Measurements from ENCODE around the gene XIST.
A peak's percentile ranks its signal among the peaks of the same experiment; 100 is the strongest.

The XIST gene

DNA sequence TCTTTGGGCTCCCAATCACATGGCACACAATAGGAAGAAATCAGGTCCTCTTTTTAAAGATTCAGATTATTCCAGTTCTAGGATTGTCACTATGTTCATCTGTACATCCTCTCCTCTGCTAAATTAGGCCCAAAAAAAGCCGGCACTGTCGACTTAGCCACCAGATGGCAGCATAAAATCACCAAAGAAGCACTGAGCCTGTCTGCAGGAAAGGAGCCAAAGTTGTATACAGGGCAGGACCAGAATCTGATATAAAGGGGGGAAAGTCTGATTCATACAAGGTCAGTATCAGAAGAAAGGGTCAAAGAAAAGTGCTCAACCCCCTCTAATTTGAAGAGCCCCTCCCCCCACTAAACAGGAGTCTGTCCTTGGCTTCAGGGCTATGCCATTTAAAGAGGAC is 3.0 kb upstream of the XIST start:
- no peak overlapping the region for H3K9ac ChIP-seq (ENCODE audit: low read depth, low read length)
- H3K9me3 ChIP-seq (ENCODE audit: control insufficient read depth, insufficient read depth, low read length), result peaks cover 34% of the 10 kb centered on the region
- H3K4me1 ChIP-seq (ENCODE audit: control insufficient read depth, insufficient read depth, low read length), result peaks cover 15% of the 10 kb centered on the region
- no peaks in the 10 kb centered on the region for H3K27me3 ChIP-seq (ENCODE audit: control insufficient read depth, insufficient read depth, low read length)
- no peaks in the 10 kb centered on the region for H3K36me3 ChIP-seq (ENCODE audit: control insufficient read depth, insufficient read depth, low read length)
- H3K27ac ChIP-seq (ENCODE audit: low read depth, low read length), result no peak overlapping the region
- H3K4me3 ChIP-seq (ENCODE audit: low read depth, low read length), result no peak overlapping the region

DNA sequence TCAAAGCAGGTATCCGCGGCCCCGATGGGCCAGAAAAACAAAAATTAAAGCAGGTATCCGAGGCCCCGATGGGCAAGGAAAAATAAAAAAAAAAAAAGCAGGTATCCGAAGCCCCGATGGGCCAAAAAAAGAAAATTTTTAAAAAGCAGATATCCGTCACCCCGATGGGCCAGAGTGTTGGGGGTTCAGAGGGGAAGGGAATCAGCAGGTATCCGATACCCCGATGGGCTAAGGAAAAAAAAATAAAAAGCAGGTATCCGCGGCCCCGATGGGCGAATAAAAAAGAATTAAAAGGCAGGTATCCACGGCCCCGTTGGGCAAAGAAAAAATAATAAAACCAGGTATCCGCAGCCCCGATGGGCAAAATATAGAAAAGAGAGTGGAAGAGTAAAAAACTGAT is 492 bp downstream of the XIST start:
- Histone ChIP-seq H3K9ac (ENCODE audit: low read depth, low read length) (peak overlapping the region; percentile 48), H3K36me3 (ENCODE audit: control insufficient read depth, insufficient read depth, low read length) (no peaks in the 10 kb centered on the region), H3K4me3 (ENCODE audit: low read depth, low read length) (peak overlapping the region; percentile 52), H3K9me3 (ENCODE audit: control insufficient read depth, insufficient read depth, low read length) (peaks cover 55% of the 10 kb centered on the region), H3K4me1 (ENCODE audit: control insufficient read depth, insufficient read depth, low read length) (peaks cover 15% of the 10 kb centered on the region), H3K27ac (ENCODE audit: low read depth, low read length) (peak overlapping the region; percentile 89), H3K27me3 (ENCODE audit: control insufficient read depth, insufficient read depth, low read length) (no peaks in the 10 kb centered on the region)

DNA sequence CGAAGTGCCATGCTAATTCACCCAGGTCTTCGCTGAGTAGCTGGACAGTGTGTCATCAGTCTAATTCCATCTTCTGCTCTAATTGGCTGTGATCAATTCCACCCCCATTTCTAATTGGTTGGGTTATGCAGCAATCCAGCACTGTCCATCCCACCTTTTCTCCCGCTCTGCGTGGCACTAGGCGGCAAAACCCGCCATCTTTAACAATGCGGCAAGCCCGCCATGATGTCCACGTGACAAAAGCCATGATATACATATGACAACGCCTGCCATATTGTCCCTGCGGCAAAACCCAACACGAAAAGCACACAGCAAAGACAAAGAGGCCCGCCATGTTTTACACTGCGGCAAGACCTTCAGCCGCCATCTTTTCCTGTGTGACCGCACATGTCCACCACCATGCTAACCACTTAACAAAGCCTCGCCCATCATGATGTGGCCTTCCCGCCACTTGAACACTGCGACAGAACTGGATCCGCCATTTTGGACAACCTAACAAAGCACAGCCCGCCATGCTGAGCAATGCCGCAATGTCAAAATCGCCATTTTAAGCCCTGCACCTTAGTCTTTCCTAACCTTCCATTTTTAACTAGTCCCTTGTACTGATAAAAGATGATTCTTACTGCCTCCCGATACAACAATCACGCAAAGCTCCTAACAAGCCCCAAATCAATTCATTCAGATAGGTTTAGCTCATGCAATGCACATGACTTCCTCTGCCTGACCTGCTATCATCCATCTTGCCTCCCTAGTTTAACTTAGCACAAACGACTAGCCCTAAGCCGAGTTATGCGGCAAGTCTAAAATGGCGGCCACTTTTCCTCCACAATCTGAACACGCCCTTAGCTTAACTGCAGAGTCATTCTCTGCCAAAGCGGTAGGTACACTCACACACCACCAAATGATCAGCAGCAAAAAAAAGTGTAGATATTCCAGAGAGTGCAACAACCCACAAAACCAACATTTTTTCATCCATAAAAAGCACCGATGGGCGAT is 1.2 kb downstream of the XIST start:
- peaks cover 62% of the 10 kb centered on the region for H3K9me3 ChIP-seq (ENCODE audit: control insufficient read depth, insufficient read depth, low read length)
- H3K27me3 ChIP-seq (ENCODE audit: control insufficient read depth, insufficient read depth, low read length), result no peaks in the 10 kb centered on the region
- H3K4me3 ChIP-seq (ENCODE audit: low read depth, low read length), result peak overlapping the region; percentile 52
- H3K4me1 ChIP-seq (ENCODE audit: control insufficient read depth, insufficient read depth, low read length), result peaks cover 19% of the 10 kb centered on the region
- H3K9ac ChIP-seq (ENCODE audit: low read depth, low read length), result peak overlapping the region; percentile 48
- H3K27ac ChIP-seq (ENCODE audit: low read depth, low read length), result peak overlapping the region; percentile 89
- no peaks in the 10 kb centered on the region for H3K36me3 ChIP-seq (ENCODE audit: control insufficient read depth, insufficient read depth, low read length)

DNA sequence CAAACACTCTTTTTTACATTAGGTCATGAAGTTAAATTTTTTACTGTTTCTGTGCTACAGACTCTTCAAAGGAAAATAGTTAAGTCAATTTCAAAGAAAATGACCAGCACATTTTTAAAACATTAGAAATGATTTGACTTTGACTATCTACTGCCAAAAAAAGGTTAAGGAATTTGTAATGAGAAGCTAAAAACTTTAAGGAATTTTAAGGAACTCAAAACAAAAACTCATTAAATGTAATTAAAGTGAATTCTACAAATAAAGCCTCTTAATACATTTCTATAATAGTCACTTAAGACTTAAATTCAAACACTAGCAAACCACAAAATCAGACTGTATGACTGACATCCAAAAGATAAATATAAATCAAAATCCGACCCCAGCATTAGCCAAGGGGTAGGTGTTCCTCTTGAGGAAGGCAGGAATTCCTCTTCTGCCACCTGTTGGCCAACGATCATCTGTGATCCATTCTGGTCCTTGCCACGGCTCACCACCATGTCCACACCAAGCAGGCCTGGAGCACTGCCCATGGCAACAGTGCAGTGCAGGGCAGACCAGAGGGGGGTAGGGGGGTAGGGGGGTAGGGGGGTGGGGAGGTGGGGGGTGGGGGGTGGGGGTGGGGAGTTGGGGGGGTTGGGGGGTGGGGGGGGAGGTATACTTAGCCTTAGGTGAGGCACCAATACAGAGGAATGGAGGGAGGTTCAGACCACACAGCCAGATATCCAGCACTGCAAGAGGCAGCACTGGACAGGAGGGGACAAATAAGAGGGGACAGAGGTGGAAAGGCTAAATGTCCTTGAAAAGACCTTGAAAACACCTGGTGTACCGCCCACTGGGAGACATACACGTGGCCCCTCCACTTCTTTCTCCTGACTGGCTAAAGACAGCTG is 2.1 kb downstream of the XIST start:
- H3K4me1 ChIP-seq (ENCODE audit: control insufficient read depth, insufficient read depth, low read length), result peaks cover 13% of the 10 kb centered on the region
- H3K4me3 ChIP-seq (ENCODE audit: low read depth, low read length), result peak overlapping the region; percentile 52
- H3K27ac ChIP-seq (ENCODE audit: low read depth, low read length), result peak overlapping the region; percentile 60
- no peaks in the 10 kb centered on the region for H3K36me3 ChIP-seq (ENCODE audit: control insufficient read depth, insufficient read depth, low read length)
- H3K9ac ChIP-seq (ENCODE audit: low read depth, low read length), result no peak overlapping the region
- H3K9me3 ChIP-seq (ENCODE audit: control insufficient read depth, insufficient read depth, low read length), result peaks cover 68% of the 10 kb centered on the region
- no peaks in the 10 kb centered on the region for H3K27me3 ChIP-seq (ENCODE audit: control insufficient read depth, insufficient read depth, low read length)

DNA sequence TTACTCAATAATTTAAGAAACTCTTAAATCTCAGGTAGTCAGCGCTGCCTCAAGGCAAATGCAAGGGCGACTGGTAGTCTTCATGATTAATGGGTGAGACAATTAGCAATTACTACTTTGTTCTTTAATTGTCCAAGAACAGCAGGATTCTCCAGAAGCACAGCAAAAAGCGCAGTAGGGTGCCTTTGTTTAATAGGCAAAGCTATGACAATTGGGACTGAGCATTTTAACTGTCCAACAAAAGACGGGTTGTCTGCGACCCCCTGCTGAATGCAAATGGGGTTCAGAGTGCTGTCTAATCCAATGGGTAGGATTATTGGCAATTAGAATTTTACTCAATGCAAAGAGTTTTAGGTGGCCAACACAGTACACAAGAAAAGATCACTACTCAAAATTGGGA is 3.4 kb downstream of the XIST start:
- Histone ChIP-seq H3K36me3 (ENCODE audit: control insufficient read depth, insufficient read depth, low read length) (no peaks in the 10 kb centered on the region), H3K27me3 (ENCODE audit: control insufficient read depth, insufficient read depth, low read length) (no peaks in the 10 kb centered on the region), H3K4me1 (ENCODE audit: control insufficient read depth, insufficient read depth, low read length) (peaks cover 11% of the 10 kb centered on the region), H3K27ac (ENCODE audit: low read depth, low read length) (peak overlapping the region; percentile 9), H3K9me3 (ENCODE audit: control insufficient read depth, insufficient read depth, low read length) (peaks cover 68% of the 10 kb centered on the region), H3K9ac (ENCODE audit: low read depth, low read length) (no peak overlapping the region), H3K4me3 (ENCODE audit: low read depth, low read length) (peak overlapping the region; percentile 41; the same call in 1 of the 2 replicates)

DNA sequence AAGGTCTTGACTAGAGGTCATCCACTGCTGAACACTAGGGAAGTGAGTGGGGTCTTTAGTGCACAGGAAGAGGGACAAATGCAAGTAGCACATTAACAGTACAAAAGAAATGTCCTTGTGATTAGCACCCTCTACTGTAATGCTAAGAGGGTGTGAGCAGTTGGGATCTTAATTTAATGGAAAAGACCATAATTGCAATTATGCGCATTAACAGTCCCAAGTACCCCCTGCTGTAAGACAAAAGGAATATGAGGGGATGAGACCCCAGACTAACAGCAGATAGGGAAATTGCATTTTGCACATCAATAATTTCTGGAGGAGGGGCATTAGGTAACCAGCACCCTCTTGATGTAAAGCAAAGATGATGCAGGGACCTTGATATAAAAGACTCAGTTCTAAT is 4.5 kb downstream of the XIST start:
- Histone ChIP-seq H3K4me3 (ENCODE audit: low read depth, low read length) (peak overlapping the region; percentile 0; the same call in 1 of the 2 replicates), H3K4me1 (ENCODE audit: control insufficient read depth, insufficient read depth, low read length) (peaks cover 4% of the 10 kb centered on the region), H3K9me3 (ENCODE audit: control insufficient read depth, insufficient read depth, low read length) (peaks cover 68% of the 10 kb centered on the region), H3K27ac (ENCODE audit: low read depth, low read length) (no peak overlapping the region), H3K9ac (ENCODE audit: low read depth, low read length) (no peak overlapping the region), H3K36me3 (ENCODE audit: control insufficient read depth, insufficient read depth, low read length) (no peaks in the 10 kb centered on the region), H3K27me3 (ENCODE audit: control insufficient read depth, insufficient read depth, low read length) (no peaks in the 10 kb centered on the region)

DNA sequence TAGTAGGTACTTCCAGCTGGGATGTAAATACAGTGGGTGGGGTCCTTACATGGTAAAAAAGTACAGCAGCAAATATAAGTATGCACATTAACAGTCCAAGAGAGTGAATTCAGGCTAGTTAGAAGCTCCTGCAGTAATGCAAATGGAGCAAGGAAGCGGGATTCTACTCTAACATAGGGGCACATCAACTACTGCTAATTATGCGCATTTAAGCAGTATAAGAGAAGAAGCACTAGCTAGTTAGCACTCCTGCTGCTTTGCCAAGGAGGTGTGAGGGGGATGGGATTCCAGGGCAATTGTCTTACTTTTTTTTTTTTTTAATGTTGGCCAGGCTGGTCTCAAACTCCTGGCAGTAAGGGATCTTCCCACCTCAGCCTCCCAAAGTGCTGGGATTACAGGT is 5.4 kb downstream of the XIST start:
- no peak overlapping the region for H3K4me3 ChIP-seq (ENCODE audit: low read depth, low read length)
- no peak overlapping the region for H3K9ac ChIP-seq (ENCODE audit: low read depth, low read length)
- H3K36me3 ChIP-seq (ENCODE audit: control insufficient read depth, insufficient read depth, low read length), result no peaks in the 10 kb centered on the region
- H3K27ac ChIP-seq (ENCODE audit: low read depth, low read length), result no peak overlapping the region
- H3K4me1 ChIP-seq (ENCODE audit: control insufficient read depth, insufficient read depth, low read length), result peaks cover 4% of the 10 kb centered on the region
- no peaks in the 10 kb centered on the region for H3K27me3 ChIP-seq (ENCODE audit: control insufficient read depth, insufficient read depth, low read length)
- H3K9me3 ChIP-seq (ENCODE audit: control insufficient read depth, insufficient read depth, low read length), result peaks cover 59% of the 10 kb centered on the region

DNA sequence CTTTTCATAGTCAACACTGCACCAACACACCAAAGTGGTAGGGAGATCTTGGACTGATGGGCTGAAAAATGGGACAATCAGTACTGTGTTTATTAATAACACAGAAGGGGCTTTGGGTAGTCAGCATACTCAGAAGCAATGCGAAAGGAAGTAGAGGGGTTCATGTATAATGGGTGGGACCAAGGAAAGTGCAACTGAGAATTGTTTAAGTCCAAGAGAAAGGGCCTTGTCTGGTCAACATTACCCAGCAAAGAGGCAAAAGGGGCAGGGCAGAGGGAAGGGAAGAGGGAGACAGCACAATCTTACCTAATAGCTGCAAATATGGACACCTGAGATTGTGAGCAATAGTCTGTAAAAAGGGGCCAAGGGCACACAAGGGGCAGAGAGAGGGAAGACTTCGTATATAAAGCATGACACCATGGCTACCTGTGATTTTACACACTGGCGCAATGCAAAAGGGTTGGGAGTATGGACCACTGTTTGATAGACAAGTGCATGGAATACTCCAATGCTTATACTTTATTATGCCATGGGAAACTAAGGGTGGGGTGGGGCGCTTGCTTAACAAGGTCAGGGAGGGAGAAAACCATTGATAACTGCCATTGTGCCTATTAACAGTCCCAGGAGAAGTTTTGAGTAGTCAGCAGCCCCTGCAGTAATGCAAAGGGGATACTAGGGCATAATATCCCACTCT is 9.8 kb downstream of the XIST start:
- Histone ChIP-seq H3K4me1 (ENCODE audit: control insufficient read depth, insufficient read depth, low read length) (peaks cover 4% of the 10 kb centered on the region), H3K27me3 (ENCODE audit: control insufficient read depth, insufficient read depth, low read length) (no peaks in the 10 kb centered on the region), H3K4me3 (ENCODE audit: low read depth, low read length) (no peak overlapping the region), H3K36me3 (ENCODE audit: control insufficient read depth, insufficient read depth, low read length) (no peaks in the 10 kb centered on the region), H3K27ac (ENCODE audit: low read depth, low read length) (no peak overlapping the region), H3K9me3 (ENCODE audit: control insufficient read depth, insufficient read depth, low read length) (peaks cover 19% of the 10 kb centered on the region), H3K9ac (ENCODE audit: low read depth, low read length) (no peak overlapping the region)

DNA sequence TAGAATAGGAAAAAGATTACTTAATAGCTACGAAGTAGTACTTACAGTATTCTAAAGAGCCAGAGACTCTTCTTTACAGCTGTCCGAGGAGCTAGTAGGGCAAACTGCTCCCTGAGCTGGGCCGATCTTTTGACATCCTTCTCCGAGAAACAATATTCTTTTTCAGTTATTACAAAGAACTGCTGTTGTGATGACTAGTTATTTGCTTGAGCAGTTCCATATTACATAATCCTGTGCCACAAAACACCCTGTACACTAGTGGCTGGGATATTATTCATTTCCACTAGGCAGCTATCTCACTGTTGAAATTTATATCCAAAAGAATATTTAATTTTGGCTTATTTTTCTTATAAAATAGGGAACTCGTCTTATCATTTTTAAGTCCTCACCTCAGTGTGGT is 11.2 kb downstream of the XIST start:
- Histone ChIP-seq H3K9me3 (ENCODE audit: control insufficient read depth, insufficient read depth, low read length) (peaks cover 6% of the 10 kb centered on the region), H3K4me1 (ENCODE audit: control insufficient read depth, insufficient read depth, low read length) (no peaks in the 10 kb centered on the region), H3K27ac (ENCODE audit: low read depth, low read length) (no peak overlapping the region), H3K4me3 (ENCODE audit: low read depth, low read length) (no peak overlapping the region), H3K9ac (ENCODE audit: low read depth, low read length) (no peak overlapping the region), H3K27me3 (ENCODE audit: control insufficient read depth, insufficient read depth, low read length) (no peaks in the 10 kb centered on the region), H3K36me3 (ENCODE audit: control insufficient read depth, insufficient read depth, low read length) (no peaks in the 10 kb centered on the region)

DNA sequence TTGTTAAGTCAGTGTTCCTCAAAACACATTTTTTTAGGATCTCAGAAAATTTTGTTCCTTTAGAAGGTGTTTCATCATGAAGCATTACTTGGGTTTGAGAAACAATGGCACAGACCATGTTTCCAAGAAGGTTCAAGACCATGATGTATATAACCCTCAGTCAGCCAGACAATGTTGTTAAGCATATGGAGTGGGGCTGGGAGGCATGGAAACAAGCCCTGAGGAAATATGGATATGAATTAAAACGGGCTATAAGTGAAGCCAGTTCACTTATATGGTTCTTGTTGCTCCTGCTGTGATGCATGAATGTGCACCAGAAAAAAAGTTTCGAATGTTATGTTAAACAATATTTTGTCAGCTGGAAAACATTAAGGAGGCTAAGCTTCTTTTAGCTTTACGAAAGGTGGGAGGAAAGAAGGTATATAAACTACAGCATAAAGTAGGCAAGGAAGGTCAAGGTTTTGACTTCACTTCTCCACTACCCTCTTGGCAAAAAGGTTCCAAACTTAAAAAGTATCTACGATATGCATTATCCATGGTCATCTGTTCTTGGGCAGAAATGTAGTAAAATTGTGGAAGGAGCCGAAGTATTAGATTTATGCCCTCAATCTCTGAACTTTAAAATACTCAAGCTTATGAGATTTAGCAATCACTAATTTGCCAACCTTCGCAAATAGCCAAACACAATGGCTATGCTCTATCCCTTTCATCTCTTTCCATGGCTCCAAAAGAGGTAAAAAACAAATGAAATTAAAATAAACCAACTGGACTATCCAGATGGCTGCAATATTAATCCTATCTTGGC is 12.2 kb downstream of the XIST start:
- Histone ChIP-seq H3K9ac (ENCODE audit: low read depth, low read length) (no peak overlapping the region), H3K36me3 (ENCODE audit: control insufficient read depth, insufficient read depth, low read length) (no peaks in the 10 kb centered on the region)

More for the DNA sequence above, 12.2 kb downstream of the XIST start:
- H3K27ac ChIP-seq (ENCODE audit: low read depth, low read length), result no peak overlapping the region
- no peaks in the 10 kb centered on the region for H3K4me1 ChIP-seq (ENCODE audit: control insufficient read depth, insufficient read depth, low read length)
- H3K9me3 ChIP-seq (ENCODE audit: control insufficient read depth, insufficient read depth, low read length), result no peaks in the 10 kb centered on the region
- no peak overlapping the region for H3K4me3 ChIP-seq (ENCODE audit: low read depth, low read length)
- no peaks in the 10 kb centered on the region for H3K27me3 ChIP-seq (ENCODE audit: control insufficient read depth, insufficient read depth, low read length)

Data from HUES48 (cell line).